HEK293T (cell line): ENCODE results near the gene KBTBD13.

Experiments
- CTBP1 ChIP-seq: fragments of 450-650 bp; IDR thresholded peaks from 2 replicates; pipeline ENCODE4 v1.6.1; 2016; ENCODE audit warnings: borderline replicate concordance
- ELF4 ChIP-seq: fragments of 450-650 bp; IDR thresholded peaks from 2 replicates; pipeline ENCODE4 v1.6.1; 2017; ENCODE audit warnings: antibody characterized with exemption
- FOXM1 ChIP-seq: fragments of 450-650 bp; IDR thresholded peaks from 2 replicates; pipeline ENCODE4 v1.6.1; 2017; ENCODE audit warnings: mild to moderate bottlenecking, borderline replicate concordance
- HDGF ChIP-seq: fragments of 450-650 bp; IDR thresholded peaks from 2 replicates; pipeline ENCODE4 v1.6.1; 2017; ENCODE audit warnings: antibody characterized with exemption, borderline replicate concordance
- L3MBTL2 ChIP-seq: fragments of 450-650 bp; conservative IDR thresholded peaks from 2 replicates; pipeline ENCODE4 v1.6.1; 2016; ENCODE audit warnings: mild to moderate bottlenecking
- SUZ12 ChIP-seq: fragments of 450-650 bp; IDR thresholded peaks from 2 replicates; pipeline ENCODE4 v1.6.1; 2016; ENCODE audit warnings: mild to moderate bottlenecking

GRCh38 chr15:65038428-65038827 is 38.1 kb upstream of the KBTBD13 start:
- TF ChIP-seq CTBP1: no peak
- TF ChIP-seq SUZ12: no peak
- TF ChIP-seq FOXM1: no peak
- no peak for TF ChIP-seq HDGF
- no peak for TF ChIP-seq ELF4
- TF ChIP-seq L3MBTL2: no peak
